SKM-1 treated with dmso at 0.1 percent for 144 hours (cell line): ENCODE data around the gene MEF2B.
"Not testable (repeated sequence)": the region's sequence is repeated elsewhere in the genome, so short reads cannot be mapped to it uniquely, and the experiment has no call there.

ENCODE experiments used
- DNase-seq: peaks from one replicate; lab custom pipeline; 2025; ENCODE audit not compliant: unreplicated experiment; lab: John Stamatoyannopoulos, UW

MEF2B gene

GRCh38 chr19:19157808-19158207 lies 12.3 kb downstream of the MEF2B start:
- DNase-seq, result no peak

DNA sequence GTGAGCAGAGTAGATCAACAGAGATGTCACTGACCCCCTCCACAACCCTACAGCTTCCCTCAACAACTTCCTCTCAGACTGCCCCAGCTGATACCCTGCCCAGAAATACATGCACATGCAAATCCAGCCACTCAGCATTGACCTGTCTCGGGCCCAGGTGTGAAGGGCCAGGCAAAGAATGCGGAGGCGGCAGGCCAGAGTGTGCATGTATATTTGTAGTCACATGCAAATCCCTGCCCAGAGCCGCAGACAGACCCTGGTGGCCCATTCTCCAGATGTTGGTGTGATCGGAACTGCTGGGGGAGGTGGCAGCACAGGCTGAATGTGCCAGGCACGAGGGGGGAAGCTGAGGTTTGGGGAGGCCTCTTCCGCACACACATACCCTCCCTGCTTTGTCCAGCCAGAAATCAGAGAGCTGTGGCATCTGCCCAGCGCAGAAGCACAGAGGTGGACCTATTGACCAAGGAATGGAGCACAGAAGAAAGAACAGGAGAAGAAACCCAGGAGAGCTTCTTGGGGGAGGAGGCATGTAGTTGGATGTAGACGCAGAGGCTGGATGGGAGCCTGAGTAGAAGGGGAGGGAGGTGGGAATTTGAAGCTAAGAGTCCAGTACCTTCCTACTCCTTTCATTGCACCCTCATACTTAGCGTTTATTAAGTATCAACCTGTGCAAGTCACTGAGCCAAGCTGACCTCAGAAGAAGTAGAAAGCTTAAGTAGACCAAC lies 14.4 kb downstream of the MEF2B start:
- no peak for DNase-seq

- no peak for DNase-seq
These were observed 15.1 kb downstream of the MEF2B start for GRCh38 chr19:19154768-19155494.

- no peak for DNase-seq
These were observed 17.2 kb downstream of the MEF2B start for GRCh38 chr19:19152668-19153384.

- no peak for DNase-seq
These were observed 18.6 kb downstream of the MEF2B start for GRCh38 chr19:19151418-19151817.

GRCh38 chr19:19149435-19149834 lies 20.6 kb downstream of the MEF2B start:
- DNase-seq, result no peak

GRCh38 chr19:19148504-19148903 lies 21.6 kb downstream of the MEF2B start:
- not testable (repeated sequence) for DNase-seq

DNA sequence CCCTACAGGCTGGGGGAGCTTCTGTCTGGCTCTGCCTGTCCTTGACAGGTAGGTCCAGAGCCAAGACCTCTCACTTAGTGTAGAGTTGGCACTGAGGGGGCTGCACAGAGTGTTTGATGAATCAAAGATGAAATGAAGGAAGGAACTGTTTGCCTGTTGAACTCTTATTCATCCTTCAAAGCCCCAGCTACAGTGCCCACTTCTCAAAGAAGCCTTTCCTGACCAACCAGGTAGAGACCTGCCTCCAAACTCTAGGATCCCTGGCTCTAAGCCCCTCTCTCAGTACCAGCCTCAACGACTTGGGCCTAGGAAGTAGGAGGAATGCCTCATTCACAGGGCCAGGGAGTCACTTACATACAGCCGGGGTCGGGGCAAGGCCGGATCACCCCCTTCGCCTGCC lies 22.7 kb downstream of the MEF2B start:
- DNase-seq, result no peak

DNA sequence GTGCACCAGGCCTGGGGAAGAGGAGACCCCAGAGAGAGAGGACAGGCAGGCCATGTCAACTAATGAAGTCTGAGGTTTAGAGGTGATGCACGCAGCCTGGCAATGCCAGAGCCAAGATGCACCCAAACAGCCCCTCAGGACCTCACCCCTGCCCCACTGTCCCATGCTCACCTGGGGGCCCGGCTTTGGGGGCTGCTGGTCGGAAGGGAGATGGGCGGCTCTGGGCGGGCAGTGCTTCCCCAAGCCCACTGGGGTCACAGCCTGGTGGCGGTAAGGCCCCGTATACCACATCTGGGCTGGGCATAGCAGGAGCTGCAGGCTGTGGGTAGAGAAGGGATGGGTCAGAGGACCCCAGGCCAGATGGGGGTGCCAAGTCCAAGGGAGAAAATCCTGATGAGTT lies 23.2 kb downstream of the MEF2B start:
- DNase-seq, result no peak

GRCh38 chr19:19145684-19146608 lies 24.1 kb downstream of the MEF2B start:
- DNase-seq, result no peak

- no peak for DNase-seq
These were observed 24.8 kb downstream of the MEF2B start for GRCh38 chr19:19145281-19145680.

DNA sequence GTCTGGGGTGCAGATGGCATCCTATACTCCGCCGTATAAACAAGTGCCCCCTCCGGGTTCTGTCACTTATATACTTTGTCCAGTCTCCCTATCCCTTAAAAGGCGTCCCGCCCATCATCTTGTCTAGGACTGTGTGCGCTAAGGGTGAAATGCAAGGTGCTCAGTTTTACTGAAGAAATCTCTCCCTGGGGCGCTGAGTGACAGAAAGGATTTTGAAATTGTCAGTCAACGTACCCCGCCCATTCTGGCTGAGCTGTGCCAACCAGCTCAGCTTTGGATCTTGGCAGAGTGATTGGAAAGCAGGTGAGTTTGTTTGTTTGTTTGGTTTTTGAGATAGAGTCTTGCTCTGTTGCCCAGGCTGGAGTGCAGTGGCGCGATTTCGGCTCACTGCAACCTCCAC lies 27.7 kb downstream of the MEF2B start:
- DNase-seq, result no peak

- no peak for DNase-seq
These were observed 29.6 kb downstream of the MEF2B start for GRCh38 chr19:19140476-19140875.

DNA sequence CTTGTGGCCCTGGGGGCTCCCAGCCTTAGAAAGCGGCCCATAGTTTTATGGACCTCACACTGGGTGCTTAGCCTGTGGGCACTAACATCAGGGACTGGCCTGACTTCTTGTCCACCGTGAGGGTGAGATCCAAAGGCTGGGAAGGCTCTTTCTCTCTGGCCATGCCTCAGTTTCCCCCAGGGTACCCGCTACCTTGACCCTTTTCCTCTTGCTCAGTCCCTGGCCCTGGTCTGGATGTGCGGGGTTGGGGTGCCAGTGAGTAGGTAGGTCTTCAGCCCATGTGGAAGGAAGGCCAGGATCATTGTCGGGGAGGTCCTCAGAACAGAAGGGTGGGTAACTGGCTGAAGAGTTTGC lies 30.2 kb downstream of the MEF2B start:
- no peak for DNase-seq

DNA sequence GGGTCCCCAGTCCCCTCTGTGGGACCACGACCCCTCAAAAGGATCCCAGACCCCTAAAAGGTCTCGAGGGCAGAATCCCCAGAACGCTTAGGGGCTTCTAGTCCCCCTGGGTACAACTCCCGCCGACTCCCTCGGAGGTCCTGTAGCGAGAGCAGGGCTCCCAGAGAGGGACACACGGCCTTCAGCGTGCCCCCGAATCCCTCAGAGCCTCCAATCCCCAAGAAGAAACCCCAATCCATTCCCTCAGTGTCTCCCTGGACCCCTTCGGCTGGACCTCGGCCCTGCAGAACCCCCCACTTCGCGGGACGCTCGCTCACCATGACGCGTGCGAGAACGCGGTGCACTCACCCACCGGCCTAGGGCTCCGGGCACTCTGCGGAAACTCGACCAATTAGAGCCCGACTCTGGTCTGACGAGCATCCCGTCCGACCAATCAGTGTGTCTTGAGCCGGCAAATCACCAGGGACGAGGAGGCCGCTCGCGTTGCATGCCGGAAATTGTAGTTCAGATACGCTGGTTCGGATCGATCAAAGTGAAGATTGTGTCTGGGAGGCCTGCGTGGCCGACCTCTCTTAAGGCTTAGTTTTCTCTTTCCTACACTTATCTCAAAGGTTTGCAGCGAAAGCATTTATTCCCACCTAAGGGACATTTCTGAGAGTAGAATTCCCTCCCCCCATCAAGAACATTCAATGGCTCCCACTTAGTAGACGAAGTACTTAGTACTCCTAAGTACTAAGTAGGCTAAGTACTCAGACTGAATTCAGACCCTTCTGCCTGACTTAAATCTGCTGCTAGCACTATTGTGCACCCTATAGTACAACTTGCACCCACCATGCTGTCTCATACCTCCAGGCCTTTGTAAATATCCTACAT lies 31.7 kb downstream of the MEF2B start, which contains the start of gene TMEM161A:
TMEM161A (minus strand) TSS at position 370 of the 873 bp plus-strand sequence; CDS start at position 320, 50 bp downstream.
- peak; percentile 94 for DNase-seq

GRCh38 chr19:19137556-19138108 lies 32.4 kb downstream of the MEF2B start:
- DNase-seq, result no peak

GRCh38 chr19:19135713-19136112 lies 34.4 kb downstream of the MEF2B start:
- DNase-seq, result not testable (repeated sequence)

DNA sequence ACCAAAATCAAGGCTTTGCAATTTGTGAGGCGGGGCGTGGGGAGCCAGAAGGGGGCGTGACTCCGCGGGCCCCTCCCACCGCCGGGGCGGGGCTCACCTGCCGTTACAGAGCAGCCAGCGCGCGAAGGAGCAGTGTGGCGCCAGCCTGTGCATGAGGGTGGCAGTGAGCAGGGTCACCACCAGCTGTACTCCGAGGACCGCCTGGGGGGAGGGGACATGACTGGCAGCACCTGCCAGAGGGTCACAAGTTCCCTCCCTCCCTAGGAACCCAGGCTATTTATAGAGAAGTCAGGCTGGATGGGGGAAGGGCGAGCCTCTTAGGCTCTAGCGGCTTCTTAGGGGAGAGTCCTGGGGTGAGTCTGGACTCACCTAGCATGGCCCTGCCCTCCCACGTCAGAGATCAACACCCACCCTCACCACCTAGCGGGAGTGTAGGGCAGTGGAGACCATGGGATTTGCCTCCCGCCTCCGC lies 35.3 kb downstream of the MEF2B start:
- DNase-seq, result no peak

DNA sequence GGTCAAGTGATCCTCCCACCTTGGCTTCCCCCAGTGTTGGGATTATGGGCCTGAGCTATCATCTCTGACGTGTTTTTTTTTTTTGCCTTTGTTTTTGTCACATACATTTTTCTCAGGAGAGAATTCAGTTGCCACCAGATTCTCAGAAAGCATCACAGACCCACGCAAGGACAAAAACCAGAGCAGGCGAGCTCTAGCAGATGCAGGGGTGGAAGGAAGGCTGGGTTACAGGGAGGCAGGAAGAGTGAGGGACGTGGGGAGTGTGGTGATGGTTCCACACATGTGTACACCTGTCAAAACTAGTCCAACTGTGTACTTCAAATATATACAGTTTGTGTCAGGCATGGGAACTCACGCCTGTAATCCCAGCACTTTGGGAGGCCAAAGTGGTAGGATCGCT lies 36.1 kb downstream of the MEF2B start:
- no peak for DNase-seq
